Right ventricle myocardium superior (tissue), 1 donor: ENCODE results near the gene MAP1B. TPM values are rescaled to one million over a fixed set of nuclear protein-coding genes. Genes with fewer than 3 reads are reported as not detected.
"Not testable (repeated sequence)": the region's sequence is repeated elsewhere in the genome, so short reads cannot be mapped to it uniquely, and the experiment has no call there.

ENCODE experiments used
- ATAC-seq: fragments of 200-7000 bp; cut with Tn5 transposase; one replicate; pipeline ENCODE4 v1.9.1; 2020; ENCODE audit warnings: mild to moderate bottlenecking; ENCODE audit not compliant: poor library complexity
- DNase-seq: peaks from one replicate; pipeline ENCODE4 v3.0.0-alpha.2; 2020
- intact Hi-C: fragments of 100-400 bp; cut with DNase I; formaldehyde crosslinking; loops from one replicate; pipeline ENCODE4 v1.11.2; 2022
- long read RNA-seq: library from polyadenylated mRNA; unstranded; transcript quantifications from one replicate; pipeline ENCODE4 v2.0.0, GENCODE V29; 2021
- total RNA-seq: library from RNA; stranded (reverse); fragmentation: NEBNext Ultra II Directional; extraction: Animal tissue kit (Norgen Biotek cat#: 25700); gene quantifications from one replicate; pipeline ENCODE4 v1.2.1, GENCODE V29; 2021
- donor health status: DM: no; HTN: yes; CAD: no; lungs with severe emphysema.

The MAP1B gene
- total RNA-seq, result 49.7 TPM
- long read RNA-seq, partial matches to known transcripts, result 24 of 28 reads
- long read RNA-seq, other reads (novel, unspliced or antisense), result 4 of 28 reads

DNA sequence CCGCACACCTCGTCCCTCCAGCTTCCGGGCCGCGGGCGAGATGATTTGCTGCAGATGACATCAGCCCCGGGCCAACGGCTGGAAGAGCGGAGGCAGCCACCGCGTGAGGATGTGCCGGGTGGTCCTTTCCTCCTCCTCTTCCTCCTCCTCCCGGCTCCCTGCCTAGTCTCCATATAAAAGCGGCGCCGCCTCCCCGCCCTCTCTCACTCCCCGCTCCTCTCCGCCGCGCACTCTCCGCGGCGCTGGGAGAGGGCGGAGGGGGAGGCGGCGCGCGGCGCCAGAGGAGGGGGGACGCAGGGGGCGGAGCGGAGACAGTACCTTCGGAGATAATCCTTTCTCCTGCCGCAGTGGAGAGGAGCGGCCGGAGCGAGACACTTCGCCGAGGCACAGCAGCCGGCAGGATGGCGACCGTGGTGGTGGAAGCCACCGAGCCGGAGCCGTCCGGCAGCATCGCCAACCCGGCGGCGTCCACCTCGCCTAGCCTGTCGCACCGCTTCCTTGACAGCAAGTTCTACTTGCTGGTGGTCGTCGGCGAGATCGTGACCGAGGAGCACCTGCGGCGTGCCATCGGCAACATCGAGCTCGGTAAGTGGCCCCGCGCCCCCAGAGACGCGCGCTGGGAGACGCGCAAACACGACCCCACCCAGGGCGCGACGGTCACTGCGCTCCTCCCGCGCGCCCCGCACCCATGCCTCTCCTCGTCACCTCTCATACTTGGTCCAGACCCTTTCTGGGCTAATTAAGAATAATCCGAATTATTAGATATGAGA lies at the start of gene MAP1B:
Gene MAP1B (plus strand): TSS at position 345 of the 770 bp plus-strand sequence. CDS start 57 bp downstream, at position 402.
- DNase-seq (peak; percentile 77), ATAC-seq (peak; percentile 79)
- intact Hi-C loops, result loop anchor here (5.0 kb wide), 1 partner anchor 325 kb away; no protein-coding TSS in a partner anchor

DNA sequence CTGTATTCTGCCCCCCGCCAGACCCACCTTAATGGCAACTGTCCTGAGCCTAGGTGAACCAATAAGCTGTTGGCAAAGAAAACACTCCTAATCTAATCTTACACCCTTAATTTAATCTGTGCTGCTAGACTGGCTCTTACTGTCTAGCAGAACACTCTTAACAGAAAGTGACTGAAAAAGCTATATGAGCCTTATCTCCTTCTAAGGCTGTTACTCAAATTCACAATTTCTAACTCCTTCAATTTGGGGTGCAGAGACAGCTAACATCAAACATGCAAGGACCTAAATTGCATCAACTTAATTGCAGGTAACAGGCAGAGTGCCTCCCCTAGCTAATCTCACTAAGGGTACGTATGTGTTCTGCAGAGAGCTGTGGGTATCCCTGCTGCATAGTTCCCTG lies 49.5 kb upstream of the MAP1B start:
- DNase-seq, result no peak
- intact Hi-C loops, result no loop called here
- no peak for ATAC-seq

DNA sequence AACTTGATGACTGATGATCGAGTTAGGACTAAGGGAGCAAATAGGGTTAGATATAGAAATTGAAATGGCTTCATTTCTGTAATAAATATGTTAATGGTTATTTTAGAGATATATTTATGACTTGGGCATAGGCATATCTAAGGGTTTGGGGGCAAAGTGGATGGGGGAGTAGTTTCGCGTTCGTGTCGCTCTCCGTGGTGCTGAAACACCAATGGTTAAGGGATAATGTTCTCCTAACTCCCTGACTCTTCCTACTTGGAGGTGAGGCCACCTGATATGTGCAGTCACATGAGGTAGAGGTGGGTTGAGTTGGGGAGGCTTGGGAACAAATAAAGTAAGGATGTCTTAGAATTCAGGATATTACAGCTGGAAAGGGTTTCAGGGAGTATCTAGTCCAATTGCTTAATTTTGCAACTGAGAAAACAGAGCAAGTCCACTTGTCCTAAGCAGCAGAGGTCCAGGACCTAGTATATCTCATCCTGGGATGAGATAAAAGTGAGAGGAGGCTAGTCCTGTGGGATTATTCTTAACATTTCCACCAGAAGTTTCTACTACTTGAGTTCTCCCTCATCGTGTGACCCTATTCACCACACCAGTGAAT lies 44.0 kb upstream of the MAP1B start:
- intact Hi-C loops, result no loop called here
- ATAC-seq (no peak), DNase-seq (no peak)

DNA sequence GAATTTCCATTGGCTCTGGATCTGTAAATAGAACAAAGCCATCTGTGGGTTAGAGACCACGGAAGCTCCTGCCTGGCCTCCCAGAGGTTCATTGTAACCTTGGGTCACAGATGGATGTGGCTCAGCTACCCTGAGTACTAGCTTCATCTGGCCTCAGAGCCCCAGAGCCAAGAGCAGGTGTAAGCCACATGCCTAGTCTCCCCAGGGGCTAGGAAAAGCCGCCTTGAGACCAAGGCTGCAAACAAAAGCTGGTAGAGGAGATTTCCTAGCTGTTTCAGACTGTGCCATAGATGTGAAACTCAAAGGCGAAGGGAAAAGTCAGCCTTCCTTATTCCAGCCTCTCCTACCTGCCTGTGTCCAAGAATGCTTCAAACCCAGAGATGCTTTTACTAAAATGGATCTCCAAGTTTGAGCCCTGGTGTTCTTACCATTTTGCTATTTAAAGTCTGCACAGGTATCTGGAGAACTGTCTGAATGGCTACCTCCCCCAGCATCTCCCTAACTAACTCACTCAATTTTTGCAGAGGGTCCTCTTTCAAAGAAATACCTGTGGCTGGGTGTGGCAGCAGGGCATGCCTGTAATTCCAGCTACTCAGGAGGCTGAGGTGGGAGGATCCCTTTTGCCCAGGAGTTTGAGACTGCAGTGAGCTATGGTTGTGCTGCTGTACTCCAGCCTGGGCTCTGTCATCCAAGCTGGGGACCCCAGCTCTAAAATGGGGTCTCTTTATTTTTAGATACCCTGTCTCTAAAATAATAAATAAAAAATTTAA lies 42.3 kb upstream of the MAP1B start:
- ATAC-seq (no peak), DNase-seq (no peak)
- intact Hi-C loops, result no loop called here

DNA sequence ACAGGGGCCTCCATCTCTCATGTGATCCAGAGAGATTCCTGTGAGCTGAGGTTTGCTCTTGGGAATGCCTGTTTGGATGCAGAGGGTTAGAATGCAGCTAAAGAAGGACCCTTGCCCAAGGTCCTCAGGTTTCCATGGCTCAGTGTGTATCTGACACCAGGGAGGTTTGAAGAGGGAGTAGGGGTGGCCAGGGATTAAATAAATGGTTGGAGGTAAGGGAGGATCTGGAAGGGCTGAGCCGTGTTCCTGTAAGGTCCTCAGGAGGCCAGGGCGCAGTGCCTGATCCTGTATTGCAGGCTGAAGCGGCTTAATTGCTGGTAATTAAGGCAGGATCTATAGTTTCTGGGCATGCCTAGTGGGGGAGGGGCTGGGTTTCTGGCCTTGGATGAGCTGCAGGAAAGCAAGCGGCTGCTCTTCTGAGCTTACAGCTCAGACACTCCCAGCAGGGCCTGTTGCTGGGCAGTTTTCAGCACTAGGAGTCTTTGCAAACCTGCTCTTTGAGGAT lies 41.5 kb upstream of the MAP1B start:
- DNase-seq, result no peak
- intact Hi-C loops, result no loop called here
- ATAC-seq, result no peak

DNA sequence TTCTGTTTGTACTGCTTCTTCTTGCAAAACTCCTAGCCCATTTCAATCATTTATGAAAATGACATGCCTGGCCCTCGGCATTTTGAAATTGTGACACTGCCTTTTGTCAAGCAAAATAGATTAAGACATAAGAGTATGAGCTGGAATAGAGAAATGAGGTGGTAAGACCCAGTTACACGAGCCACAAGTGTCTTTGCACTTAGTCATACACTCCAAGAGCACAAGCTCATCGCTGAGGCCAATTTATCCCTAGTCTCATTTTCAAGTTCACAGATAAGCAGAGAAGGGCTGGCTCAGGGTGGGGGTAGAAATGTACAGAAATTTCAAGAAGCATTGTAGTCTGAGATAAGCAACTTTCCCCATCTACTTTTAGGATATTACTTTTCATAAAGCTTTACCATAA lies 40.6 kb upstream of the MAP1B start:
- intact Hi-C loops, result no loop called here
- no peak for ATAC-seq
- DNase-seq, result no peak

DNA sequence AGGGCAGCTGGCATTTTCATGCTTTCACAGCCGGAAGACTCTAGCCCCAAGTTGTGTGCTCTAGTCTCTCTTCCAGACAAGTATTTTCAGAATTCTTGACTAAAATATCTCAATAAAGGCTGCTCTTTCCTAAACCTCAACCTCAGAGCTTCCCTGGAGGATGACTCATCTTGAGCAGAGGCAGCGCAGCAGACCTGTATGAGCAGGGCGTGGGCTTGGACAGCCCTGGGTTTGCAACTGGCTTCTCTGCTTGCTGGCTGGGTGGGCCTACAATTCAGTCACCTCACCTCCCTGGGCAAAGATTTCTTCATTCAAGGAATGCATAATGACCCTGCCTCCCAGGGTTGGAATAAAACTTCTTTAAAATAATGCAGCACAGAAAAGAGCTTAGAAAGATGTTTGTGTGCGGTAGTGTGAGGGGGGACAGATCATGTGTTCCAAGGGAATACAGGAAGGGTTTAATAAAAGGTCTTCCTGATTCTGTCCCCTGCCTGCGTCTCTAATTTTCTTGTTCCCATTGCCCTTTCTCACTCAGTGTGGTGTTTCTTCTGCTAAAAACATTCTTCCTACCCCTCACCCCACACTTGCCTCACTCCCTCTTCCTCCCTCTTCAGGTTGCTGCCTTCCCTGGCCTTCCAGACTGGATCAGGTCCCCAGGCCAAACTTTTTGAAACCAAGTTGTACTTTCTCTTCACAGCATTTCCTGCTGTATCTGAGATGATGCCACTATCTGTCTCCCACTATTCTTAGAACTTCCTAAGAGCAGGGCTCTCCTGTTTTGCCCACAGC lies 39.4 kb upstream of the MAP1B start:
- DNase-seq, result no peak
- no peak for ATAC-seq
- intact Hi-C loops, result no loop called here

DNA sequence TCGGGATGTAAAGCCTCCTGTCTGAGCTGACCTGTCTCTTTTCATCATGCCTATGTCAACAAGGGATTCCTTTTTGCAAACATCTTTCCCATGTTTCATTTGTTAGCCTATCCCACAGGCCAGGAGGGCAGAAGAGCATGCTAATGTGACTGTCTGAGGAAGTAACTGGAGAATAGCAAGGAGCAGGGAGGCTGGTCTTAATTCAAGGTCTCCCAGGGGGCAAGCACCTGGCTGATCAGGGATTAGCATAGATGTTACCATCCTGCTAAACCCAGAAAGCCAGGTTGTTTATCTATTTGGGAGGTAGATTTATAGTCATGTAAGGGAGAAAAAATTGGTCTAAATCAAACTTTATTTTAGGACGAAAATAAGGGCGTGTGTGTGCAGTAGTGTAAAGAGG lies 36.7 kb upstream of the MAP1B start:
- DNase-seq, result no peak
- intact Hi-C loops, result no loop called here
- no peak for ATAC-seq

DNA sequence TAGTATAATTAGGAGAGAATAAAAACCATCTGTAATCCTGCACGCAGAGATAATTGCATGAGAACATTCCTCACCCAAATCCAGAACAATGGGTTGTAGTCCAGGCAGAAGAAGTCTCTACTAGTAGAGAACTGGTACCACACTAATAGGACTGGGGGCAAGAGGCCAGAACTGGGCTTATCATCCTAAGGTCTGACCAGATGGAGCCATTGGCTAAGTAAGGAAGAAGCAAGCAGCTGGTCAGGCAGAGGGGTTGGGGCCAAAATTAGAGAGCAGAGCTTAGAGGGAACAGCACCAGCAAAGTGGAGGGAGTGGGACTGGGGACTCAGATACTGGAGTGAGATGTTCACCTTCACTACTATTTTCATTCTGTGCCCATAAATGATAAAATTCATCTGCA lies 35.4 kb upstream of the MAP1B start:
- intact Hi-C loops, result no loop called here
- DNase-seq (no peak), ATAC-seq (no peak)

DNA sequence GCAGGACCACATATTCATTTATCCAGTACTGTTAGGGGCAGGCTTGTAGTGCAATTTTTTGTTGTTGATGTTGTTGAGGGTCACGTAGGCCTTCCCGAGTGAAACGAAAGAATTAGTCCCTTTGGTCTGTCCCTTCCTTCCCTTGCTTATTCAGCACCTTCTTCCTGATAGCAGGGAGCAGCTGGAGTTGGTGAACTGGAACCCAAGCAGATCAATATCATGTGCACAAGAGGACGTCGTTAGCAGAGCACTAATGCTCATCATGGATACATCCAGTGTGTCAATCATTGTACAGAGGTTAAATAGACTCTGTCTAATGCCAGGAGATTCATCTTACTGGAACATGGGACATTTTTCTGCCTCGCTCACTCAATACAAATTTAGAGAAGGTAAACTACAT lies 33.0 kb upstream of the MAP1B start:
- intact Hi-C loops, result no loop called here
- ATAC-seq (no peak), DNase-seq (no peak)

DNA sequence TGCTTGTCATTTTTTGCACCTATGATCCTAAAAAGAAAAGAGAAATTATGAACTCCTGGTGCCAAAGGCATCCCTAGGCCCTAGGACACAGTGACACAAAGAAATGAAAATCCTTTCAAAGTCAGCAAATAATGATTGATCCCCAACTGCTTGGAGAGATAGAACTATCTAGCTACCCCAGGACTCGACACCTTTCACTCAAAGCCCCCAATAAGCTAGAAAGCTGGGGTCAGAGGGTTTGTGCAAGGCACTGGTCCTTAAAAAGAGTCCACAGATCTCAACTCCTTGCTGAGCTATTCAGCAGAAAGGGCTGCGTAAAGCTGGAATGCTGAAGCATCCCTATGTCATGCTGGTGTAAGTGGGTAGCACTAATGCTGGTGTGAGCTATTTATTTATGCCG lies 31.8 kb upstream of the MAP1B start:
- DNase-seq (no peak), ATAC-seq (no peak)
- intact Hi-C loops, result no loop called here

DNA sequence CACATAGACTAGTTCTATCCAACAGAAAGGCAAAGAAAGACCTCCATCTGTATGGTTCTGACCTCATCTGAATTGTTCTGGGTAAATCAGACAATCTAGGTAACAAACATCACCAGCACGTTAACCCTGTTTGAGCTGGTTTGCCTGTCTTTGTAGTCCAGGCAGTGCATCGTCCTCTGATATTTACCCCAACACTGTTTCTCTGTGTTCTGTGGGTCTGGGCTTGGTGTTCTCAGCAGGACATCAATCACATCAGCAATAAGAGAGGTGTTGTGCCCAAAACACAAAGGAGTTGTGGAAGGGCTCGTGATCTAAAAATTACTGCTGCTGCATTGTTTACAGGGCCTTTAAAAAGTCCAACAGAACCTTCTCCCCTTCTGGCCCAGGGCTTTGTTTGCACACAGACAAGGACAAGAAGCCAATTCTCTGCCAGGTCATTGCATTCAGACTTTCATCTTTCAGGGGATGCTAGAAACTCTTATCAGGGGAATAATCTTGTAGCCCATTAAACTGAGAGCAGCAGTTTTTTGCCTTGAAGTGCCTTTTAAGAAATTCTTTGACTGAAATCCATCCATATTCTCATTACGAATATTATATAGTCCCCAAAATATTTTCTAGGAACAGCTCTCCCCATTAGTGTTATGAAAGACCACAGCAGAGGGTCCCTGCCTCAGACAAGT lies 30.5 kb upstream of the MAP1B start:
- DNase-seq (no peak), ATAC-seq (no peak)
- intact Hi-C loops, result no loop called here

DNA sequence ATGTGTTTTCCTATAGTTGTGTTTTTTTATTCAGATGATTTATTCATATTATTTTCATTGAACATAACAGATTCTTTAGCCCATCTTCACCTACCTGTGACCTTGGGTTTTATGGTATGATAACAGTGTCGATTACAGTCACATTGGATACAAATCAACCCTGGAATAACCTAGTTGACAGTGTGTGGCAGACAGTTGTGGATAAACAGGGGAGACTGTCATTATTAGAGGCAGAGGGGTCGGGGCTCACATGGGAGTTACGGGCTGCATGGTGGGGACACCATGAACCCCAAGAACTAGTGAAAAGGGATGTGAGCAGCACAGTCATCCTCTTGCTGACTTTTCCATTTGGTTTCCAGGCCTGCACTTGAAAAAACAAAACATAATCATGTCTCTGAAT lies 29.9 kb upstream of the MAP1B start:
- intact Hi-C loops, result no loop called here
- DNase-seq (no peak), ATAC-seq (no peak)

DNA sequence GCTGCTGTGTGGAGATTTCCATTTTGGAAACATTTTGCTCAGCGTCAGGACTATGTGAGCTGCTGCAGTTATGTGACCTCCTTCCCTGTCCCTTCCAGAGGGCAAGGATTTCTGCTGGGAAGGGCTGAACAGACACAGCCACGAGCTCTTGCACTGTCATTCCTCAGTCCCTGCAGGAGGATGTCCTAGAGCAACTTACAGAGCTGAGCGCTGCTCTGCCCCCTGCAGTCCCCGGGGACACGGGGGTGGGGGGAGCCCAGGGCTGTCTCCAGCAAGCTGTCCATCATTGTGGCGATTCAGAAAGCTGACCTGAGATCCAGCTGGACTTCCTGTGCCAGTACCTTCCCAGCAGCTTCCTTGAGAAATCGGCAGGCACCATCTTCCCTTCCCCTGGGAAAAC lies 28.0 kb upstream of the MAP1B start:
- intact Hi-C loops, result no loop called here
- ATAC-seq (peak; percentile 61), DNase-seq (peak; percentile 53)

DNA sequence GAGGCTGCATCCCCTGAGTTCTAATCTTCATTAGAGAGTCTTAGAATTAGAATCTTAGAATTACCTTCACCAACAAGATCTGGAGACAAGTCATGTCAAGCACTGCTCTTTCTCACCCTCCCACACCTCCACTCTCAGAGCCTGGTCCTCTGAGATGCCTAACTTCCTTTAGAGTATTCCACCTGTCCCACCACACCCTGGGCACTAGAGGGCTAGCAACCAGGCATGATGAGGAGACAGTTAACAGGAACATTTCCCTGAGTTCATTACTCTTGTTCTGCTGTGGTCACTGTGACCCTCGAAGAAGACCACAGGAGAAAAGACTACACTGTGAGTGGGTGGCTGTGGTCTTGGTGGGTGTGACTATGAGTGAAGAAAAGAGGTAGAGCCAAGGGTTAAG lies 25.2 kb upstream of the MAP1B start:
- ATAC-seq, result no peak
- no peak for DNase-seq
- intact Hi-C loops, result no loop called here

DNA sequence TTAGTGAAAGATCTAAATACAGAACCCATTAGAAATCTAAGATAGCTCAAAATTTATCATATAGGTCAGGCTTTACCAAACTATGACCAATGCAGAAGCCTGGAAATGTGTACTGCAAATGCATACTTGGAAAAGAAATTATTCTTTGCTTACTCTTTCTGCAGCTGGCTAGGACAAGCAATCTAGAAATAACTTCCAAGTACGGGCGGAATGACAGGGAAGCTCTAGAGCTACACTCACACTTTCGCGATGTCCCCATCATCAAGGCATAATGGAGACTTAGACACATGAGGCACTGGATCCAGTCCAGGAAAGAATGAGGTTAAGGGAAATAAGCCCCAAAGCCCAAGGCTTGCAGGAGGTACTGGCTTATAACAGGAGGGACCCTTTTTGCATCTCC lies 22.4 kb upstream of the MAP1B start:
- no peak for DNase-seq
- intact Hi-C loops, result no loop called here
- no peak for ATAC-seq

DNA sequence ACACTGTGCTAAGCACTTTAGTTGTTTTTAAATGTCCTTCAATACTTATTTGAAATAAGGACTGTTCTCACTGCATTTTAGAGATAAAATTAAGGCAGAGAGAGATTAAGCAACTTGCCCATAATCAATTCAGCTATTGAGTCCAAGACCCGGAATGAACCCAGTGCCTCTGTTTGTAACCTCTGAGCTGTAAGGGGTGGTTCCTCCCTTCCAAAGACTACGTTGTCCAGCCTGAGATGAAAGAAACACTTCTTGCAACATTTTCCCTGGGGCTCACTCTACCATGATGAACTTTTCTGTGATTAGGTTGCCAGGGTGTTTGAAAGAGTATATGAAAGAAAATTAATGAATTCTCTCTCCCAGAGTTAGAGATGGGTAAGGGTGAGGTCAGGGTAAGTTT lies 22.0 kb upstream of the MAP1B start:
- intact Hi-C loops, result no loop called here
- DNase-seq (no peak), ATAC-seq (no peak)

DNA sequence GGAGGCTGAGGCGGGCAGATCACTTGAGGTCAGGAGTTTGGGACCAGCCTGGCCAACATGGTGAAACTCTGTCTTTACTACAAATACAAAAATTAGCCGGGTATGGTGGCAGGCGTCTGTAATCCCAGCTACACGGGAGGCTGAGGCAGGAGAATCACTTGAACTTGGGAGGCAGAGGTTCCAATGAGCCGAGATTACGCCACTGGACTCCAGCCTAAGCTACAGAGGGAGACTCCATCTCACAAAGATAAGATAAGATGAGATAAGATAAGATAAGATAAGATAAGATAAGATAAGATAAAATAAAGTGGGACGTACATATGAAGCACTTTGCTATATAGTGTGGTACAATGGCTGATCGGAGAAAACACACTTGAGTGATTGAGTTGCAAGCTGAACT lies 17.6 kb upstream of the MAP1B start:
- intact Hi-C loops, DNase-seq, ATAC-seq: not testable (repeated sequence)
